HUES64 (cell line): ENCODE measurements around the gene EYS.

Source experiments
- H3K27ac ChIP-seq: 2 replicates; pipeline ENCODE4 v1.7.0; 2013; ENCODE audit warnings: low read depth, low read length, inconsistent platforms
- H3K27me3 ChIP-seq: 2 replicates; pipeline ENCODE4 v1.6.1; 2013; ENCODE audit warnings: mild to moderate bottlenecking, low read length; ENCODE audit not compliant: insufficient read depth
- H3K36me3 ChIP-seq: 2 replicates; pipeline ENCODE4 v1.6.1; 2013; ENCODE audit warnings: mild to moderate bottlenecking, low read length; ENCODE audit not compliant: insufficient read depth
- H3K4me1 ChIP-seq: 2 replicates; pipeline ENCODE4 v1.6.1; 2013; ENCODE audit warnings: mild to moderate bottlenecking, low read length, moderate library complexity; ENCODE audit not compliant: insufficient read depth
- H3K4me3 ChIP-seq: 2 replicates; pipeline ENCODE4 v1.5.1; 2013; ENCODE audit warnings: mild to moderate bottlenecking, low read length, moderate library complexity
- H3K9ac ChIP-seq: 2 replicates; pipeline ENCODE4 v1.6.1; 2013; ENCODE audit warnings: mild to moderate bottlenecking, low read depth, low read length
- H3K9me3 ChIP-seq: 2 replicates; pipeline ENCODE4 v1.6.1; 2013; ENCODE audit warnings: low read depth, low read length; ENCODE audit not compliant: insufficient read depth
- WGBS: fragments of 150-250, 120-280 bp; methylation state at CpG from one replicate; pipeline ENCODE4 v1.1.7; 2013; ENCODE audit warnings: missing lambda C conversion rate; 5-methylcytosine and 5-hydroxymethylcytosine counted together

Gene EYS

GRCh38 chr6:63795006-63795405, 1912.0 kb downstream of the EYS start:
- Histone ChIP-seq H3K36me3 (no peaks in the 10 kb centered on the region), H3K4me3 (no peak overlapping the region), H3K9ac (no peak overlapping the region), H3K4me1 (no peaks in the 10 kb centered on the region), H3K27me3 (no peaks in the 10 kb centered on the region), H3K27ac (no peak overlapping the region), H3K9me3 (no peaks in the 10 kb centered on the region)

- no peak overlapping the region for H3K27ac ChIP-seq
- no peaks in the 10 kb centered on the region for H3K36me3 ChIP-seq
- H3K4me1 ChIP-seq = peaks cover 3% of the 10 kb centered on the region
- no peaks in the 10 kb centered on the region; the same call in 1 of the 2 replicates for H3K27me3 ChIP-seq
- H3K9me3 ChIP-seq = no peaks in the 10 kb centered on the region
- H3K4me3 ChIP-seq = no peak overlapping the region
- H3K9ac ChIP-seq = no peak overlapping the region
- WGBS = 89% methylated on average over 3 of the region's 4 CpGs
Measured at GRCh38 chr6:63793465-63794137, 1913.4 kb downstream of the EYS start.

- Histone ChIP-seq H3K9me3 (no peaks in the 10 kb centered on the region), H3K36me3 (no peaks in the 10 kb centered on the region), H3K27ac (no peak overlapping the region), H3K4me1 (peaks cover 10% of the 10 kb centered on the region), H3K4me3 (no peak overlapping the region), H3K27me3 (no peaks in the 10 kb centered on the region; the same call in 1 of the 2 replicates), H3K9ac (no peak overlapping the region)
- WGBS = 98% methylated on average over 3 of the region's 3 CpGs
Measured at GRCh38 chr6:63792736-63793464, 1914.1 kb downstream of the EYS start.

- Histone ChIP-seq H3K4me1 (peaks cover 11% of the 10 kb centered on the region), H3K27me3 (no peaks in the 10 kb centered on the region; the same call in 1 of the 2 replicates), H3K36me3 (no peaks in the 10 kb centered on the region), H3K4me3 (no peak overlapping the region), H3K9ac (no peak overlapping the region), H3K9me3 (no peaks in the 10 kb centered on the region), H3K27ac (no peak overlapping the region)
- whole genome bisulfite sequencing = 93% methylated on average over 3 of the region's 3 CpGs
Measured at GRCh38 chr6:63790334-63790733, 1916.7 kb downstream of the EYS start.

GRCh38 chr6:63789699-63790098, 1917.3 kb downstream of the EYS start:
- Histone ChIP-seq H3K9me3 (no peaks in the 10 kb centered on the region), H3K4me1 (peaks cover 14% of the 10 kb centered on the region), H3K27ac (no peak overlapping the region), H3K27me3 (no peaks in the 10 kb centered on the region; the same call in 1 of the 2 replicates), H3K36me3 (no peaks in the 10 kb centered on the region), H3K4me3 (no peak overlapping the region), H3K9ac (no peak overlapping the region)
- 96% methylated on average over 3 of the region's 3 CpGs for WGBS

- Histone ChIP-seq H3K4me1 (peaks cover 14% of the 10 kb centered on the region), H3K9me3 (no peaks in the 10 kb centered on the region), H3K27me3 (no peaks in the 10 kb centered on the region; the same call in 1 of the 2 replicates), H3K4me3 (no peak overlapping the region), H3K36me3 (no peaks in the 10 kb centered on the region), H3K9ac (no peak overlapping the region), H3K27ac (no peak overlapping the region)
- 70% methylated on average over 2 of the region's 2 CpGs for WGBS
Measured at GRCh38 chr6:63788569-63788968, 1918.5 kb downstream of the EYS start.

GRCh38 chr6:63787021-63787420, 1920.0 kb downstream of the EYS start:
- Histone ChIP-seq H3K27ac (no peak overlapping the region), H3K4me3 (no peak overlapping the region), H3K4me1 (peaks cover 14% of the 10 kb centered on the region), H3K9me3 (no peaks in the 10 kb centered on the region), H3K9ac (no peak overlapping the region), H3K27me3 (no peaks in the 10 kb centered on the region; the same call in 1 of the 2 replicates), H3K36me3 (no peaks in the 10 kb centered on the region)
- WGBS = 94% methylated on average over 1 of the region's 1 CpG

GRCh38 chr6:63785006-63785405, 1922.0 kb downstream of the EYS start:
- H3K27me3 ChIP-seq = no peaks in the 10 kb centered on the region; the same call in 1 of the 2 replicates
- no peak overlapping the region for H3K27ac ChIP-seq
- 97% methylated on average over 1 of the region's 1 CpG for WGBS
- no peak overlapping the region for H3K4me3 ChIP-seq
- H3K36me3 ChIP-seq = no peaks in the 10 kb centered on the region
- peaks cover 14% of the 10 kb centered on the region for H3K4me1 ChIP-seq
- no peaks in the 10 kb centered on the region for H3K9me3 ChIP-seq
- no peak overlapping the region for H3K9ac ChIP-seq

GRCh38 chr6:63783096-63783495, 1923.9 kb downstream of the EYS start:
- H3K9me3 ChIP-seq = no peaks in the 10 kb centered on the region
- H3K27me3 ChIP-seq = no peaks in the 10 kb centered on the region
- H3K4me1 ChIP-seq = peaks cover 6% of the 10 kb centered on the region
- H3K27ac ChIP-seq = no peak overlapping the region
- no peak overlapping the region for H3K9ac ChIP-seq
- H3K36me3 ChIP-seq = no peaks in the 10 kb centered on the region
- no peak overlapping the region for H3K4me3 ChIP-seq
- no CpG with 5 or more reads among the region's 1 CpG for WGBS

GRCh38 chr6:63774961-63775360, 1932.1 kb downstream of the EYS start:
- no peak overlapping the region for H3K9ac ChIP-seq
- no peak overlapping the region for H3K4me3 ChIP-seq
- H3K36me3 ChIP-seq = no peaks in the 10 kb centered on the region
- no peaks in the 10 kb centered on the region for H3K4me1 ChIP-seq
- H3K9me3 ChIP-seq = no peaks in the 10 kb centered on the region
- no peaks in the 10 kb centered on the region for H3K27me3 ChIP-seq
- no CpG with 5 or more reads among the region's 1 CpG for WGBS
- no peak overlapping the region for H3K27ac ChIP-seq

- H3K4me1 ChIP-seq = no peaks in the 10 kb centered on the region
- no peaks in the 10 kb centered on the region for H3K36me3 ChIP-seq
- no peaks in the 10 kb centered on the region for H3K27me3 ChIP-seq
- H3K9me3 ChIP-seq = no peaks in the 10 kb centered on the region
- no peak overlapping the region for H3K27ac ChIP-seq
- WGBS = 94% methylated on average over 2 of the region's 2 CpGs
- no peak overlapping the region for H3K9ac ChIP-seq
- no peak overlapping the region for H3K4me3 ChIP-seq
Measured at GRCh38 chr6:63773200-63773599, 1933.8 kb downstream of the EYS start.
